ENCODE measurements around the gene KRTAP9-9.

GRCh38 chr17:41263212-41263611, 8.0 kb downstream of the KRTAP9-9 start:
- TF ChIP-seq CTCF (IDR thresholded peaks at IDR 0.05; ENCODE audit: borderline replicate concordance, extremely low read depth, low read length, poor library complexity, severe bottlenecking) (no peak), EZH2 (IDR thresholded peaks at IDR 0.05; ENCODE audit: borderline replicate concordance, low read depth, low read length, severe bottlenecking) (no peak)

Measured in DND-41 (cell line).